KMS-11 (cell line): ENCODE measurements around the gene PDPN.

ENCODE experiments used
- H2AFZ ChIP-seq: fragments of 200-600 bp; sonication (generic); 2 replicates; pipeline ENCODE4 v1.6.1; 2016; ENCODE audit warnings: antibody characterized with exemption, mixed run types, low read depth
- H3K27ac ChIP-seq: fragments of 200-600 bp; sonication (generic); 2 replicates; pipeline ENCODE4 v1.6.1; 2016; ENCODE audit warnings: mild to moderate bottlenecking, mixed run types
- H3K27me3 ChIP-seq: fragments of 200-600 bp; sonication (generic); 2 replicates; pipeline ENCODE4 v1.6.1; 2017; ENCODE audit warnings: mild to moderate bottlenecking, low read depth, mixed run types, moderate library complexity; ENCODE audit not compliant: insufficient read depth
- H3K36me3 ChIP-seq: fragments of 200-600 bp; sonication (generic); 2 replicates; pipeline ENCODE4 v1.6.1; 2017; ENCODE audit warnings: mild to moderate bottlenecking, mixed run types; ENCODE audit not compliant: insufficient read depth
- H3K4me1 ChIP-seq: fragments of 200-600 bp; sonication (generic); 2 replicates; pipeline ENCODE4 v1.6.1; 2016; ENCODE audit warnings: mild to moderate bottlenecking, low read depth, mixed run types; ENCODE audit not compliant: poor library complexity, severe bottlenecking
- H3K4me2 ChIP-seq: fragments of 200-600 bp; sonication (generic); 2 replicates; pipeline ENCODE4 v1.7.0; 2016; ENCODE audit warnings: mild to moderate bottlenecking, mixed run types
- H3K4me3 ChIP-seq: fragments of 200-600 bp; sonication (generic); IDR thresholded peaks from 2 replicates; pipeline ENCODE4 v1.6.1; 2017; ENCODE audit warnings: low read depth, low read length, mixed read lengths; ENCODE audit not compliant: insufficient read depth
- H3K79me2 ChIP-seq: fragments of 200-600 bp; sonication (generic); 2 replicates; pipeline ENCODE4 v1.6.1; 2016; ENCODE audit warnings: low read depth, mixed run types; ENCODE audit not compliant: insufficient read depth
- H3K9ac ChIP-seq: fragments of 200-600 bp; sonication (generic); 2 replicates; pipeline ENCODE4 v1.6.1; 2016; ENCODE audit warnings: mild to moderate bottlenecking, mixed run types
- H4K20me1 ChIP-seq: fragments of 200-600 bp; sonication (generic); 2 replicates; pipeline ENCODE4 v1.6.1; 2016; ENCODE audit warnings: mild to moderate bottlenecking, mixed run types; ENCODE audit not compliant: insufficient read depth
- TF ChIP-seq, protein P1 (sequence below): fragments of 200-600 bp; sonication (generic); conservative IDR thresholded peaks from 2 replicates; pipeline ENCODE4 v1.6.1; 2017; ENCODE audit warnings: low read depth, mild to moderate bottlenecking, antibody characterized with exemption, low read length, moderate library complexity, mixed read lengths

Gene PDPN

DNA sequence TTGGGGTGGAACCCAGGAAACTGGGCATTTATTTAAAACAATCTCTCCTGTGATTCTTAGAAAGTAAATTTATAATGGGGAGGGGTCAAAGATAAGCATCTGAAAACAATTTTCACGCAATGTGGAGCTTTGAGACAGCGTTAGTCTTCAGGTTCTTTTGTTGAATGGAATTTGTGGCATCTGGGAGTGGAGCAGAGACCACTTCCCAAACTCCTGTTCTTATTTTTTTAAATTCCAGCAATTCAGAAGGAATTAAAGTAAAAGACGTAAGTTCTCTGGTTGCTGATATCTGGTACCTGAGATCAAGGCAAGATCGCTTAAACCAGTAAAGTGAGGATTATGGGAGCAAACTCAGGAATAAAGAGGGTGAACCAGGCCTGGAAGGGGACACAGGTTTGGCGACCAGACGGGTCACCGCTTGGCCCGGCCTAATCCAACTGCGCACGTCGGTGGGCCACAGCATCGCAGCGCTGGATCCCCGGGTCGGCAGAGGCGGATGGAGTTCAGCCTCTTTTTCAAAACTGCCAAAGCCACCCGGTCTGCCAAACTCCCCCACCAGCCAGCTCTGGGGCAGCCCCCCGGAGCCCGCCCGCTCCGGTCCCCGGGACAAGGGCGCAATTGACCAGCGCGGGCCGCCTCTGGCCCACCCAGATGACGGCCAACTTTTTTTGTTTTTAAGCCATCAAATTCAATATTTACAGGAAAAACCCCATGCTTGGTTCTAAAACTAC, 754 bp upstream of the PDPN start:
- no peaks in the 10 kb centered on the region for H3K79me2 ChIP-seq
- no peaks in the 10 kb centered on the region for H3K4me1 ChIP-seq
- no peak overlapping the region for H3K4me3 ChIP-seq
- H3K36me3 ChIP-seq: no peaks in the 10 kb centered on the region
- H4K20me1 ChIP-seq: no peaks in the 10 kb centered on the region
- H3K27ac ChIP-seq: no peak overlapping the region
- H3K9ac ChIP-seq: no peak overlapping the region
- H3K27me3 ChIP-seq: peaks cover 9% of the 10 kb centered on the region; the same call in 1 of the 2 replicates
- H3K4me2 ChIP-seq: no peak overlapping the region
- no peak overlapping the region for H2AFZ ChIP-seq
- TF ChIP-seq, protein P1, sequence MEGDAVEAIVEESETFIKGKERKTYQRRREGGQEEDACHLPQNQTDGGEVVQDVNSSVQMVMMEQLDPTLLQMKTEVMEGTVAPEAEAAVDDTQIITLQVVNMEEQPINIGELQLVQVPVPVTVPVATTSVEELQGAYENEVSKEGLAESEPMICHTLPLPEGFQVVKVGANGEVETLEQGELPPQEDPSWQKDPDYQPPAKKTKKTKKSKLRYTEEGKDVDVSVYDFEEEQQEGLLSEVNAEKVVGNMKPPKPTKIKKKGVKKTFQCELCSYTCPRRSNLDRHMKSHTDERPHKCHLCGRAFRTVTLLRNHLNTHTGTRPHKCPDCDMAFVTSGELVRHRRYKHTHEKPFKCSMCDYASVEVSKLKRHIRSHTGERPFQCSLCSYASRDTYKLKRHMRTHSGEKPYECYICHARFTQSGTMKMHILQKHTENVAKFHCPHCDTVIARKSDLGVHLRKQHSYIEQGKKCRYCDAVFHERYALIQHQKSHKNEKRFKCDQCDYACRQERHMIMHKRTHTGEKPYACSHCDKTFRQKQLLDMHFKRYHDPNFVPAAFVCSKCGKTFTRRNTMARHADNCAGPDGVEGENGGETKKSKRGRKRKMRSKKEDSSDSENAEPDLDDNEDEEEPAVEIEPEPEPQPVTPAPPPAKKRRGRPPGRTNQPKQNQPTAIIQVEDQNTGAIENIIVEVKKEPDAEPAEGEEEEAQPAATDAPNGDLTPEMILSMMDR: no peak

DNA sequence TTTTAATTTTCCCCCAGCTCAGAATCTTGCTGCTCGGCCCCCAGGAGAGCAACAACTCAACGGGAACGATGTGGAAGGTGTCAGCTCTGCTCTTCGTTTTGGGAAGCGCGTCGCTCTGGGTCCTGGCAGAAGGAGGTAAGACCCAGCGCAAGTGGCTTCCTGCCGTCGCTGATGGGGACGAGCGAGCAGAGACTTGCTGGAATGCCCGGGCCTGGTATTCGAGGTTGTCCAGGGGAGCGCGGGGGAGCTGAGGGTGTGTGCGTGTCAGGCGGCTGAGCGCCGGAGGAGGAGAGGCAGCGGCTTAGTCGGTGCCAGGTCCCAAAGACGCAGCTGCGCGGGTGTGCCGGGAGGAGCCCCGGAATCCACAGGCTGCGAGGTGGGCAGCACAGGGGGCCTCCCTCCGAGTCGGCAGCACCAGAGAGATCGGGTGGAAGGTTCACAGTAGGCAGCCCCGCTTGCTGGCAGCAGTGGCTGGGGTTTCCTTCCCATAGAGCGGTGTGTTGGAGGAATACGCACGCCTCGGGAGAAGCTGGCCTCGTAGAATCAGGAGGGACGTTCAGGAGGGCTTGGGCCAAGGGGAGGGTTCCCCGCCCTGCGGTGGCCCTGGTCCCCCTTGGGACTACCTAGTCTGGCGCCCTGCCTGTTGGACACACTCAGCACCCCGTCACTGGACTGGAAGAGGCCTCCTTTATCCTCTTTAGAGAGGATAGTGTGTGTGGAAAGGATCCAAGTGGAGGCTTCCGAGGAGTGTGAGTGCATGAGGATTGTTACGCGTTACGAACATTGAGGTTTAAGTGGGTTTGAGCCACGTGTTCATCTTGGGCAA, 547 bp downstream of the PDPN start:
- Histone ChIP-seq H3K27me3 (peaks cover 7% of the 10 kb centered on the region; the same call in 1 of the 2 replicates), H3K4me3 (no peak overlapping the region), H3K4me1 (no peaks in the 10 kb centered on the region), H3K36me3 (no peaks in the 10 kb centered on the region), H3K27ac (no peak overlapping the region), H3K79me2 (no peaks in the 10 kb centered on the region), H3K4me2 (no peak overlapping the region), H3K9ac (no peak overlapping the region), H4K20me1 (no peaks in the 10 kb centered on the region), H2AFZ (no peak overlapping the region)
- TF ChIP-seq, protein P1: no peak

DNA sequence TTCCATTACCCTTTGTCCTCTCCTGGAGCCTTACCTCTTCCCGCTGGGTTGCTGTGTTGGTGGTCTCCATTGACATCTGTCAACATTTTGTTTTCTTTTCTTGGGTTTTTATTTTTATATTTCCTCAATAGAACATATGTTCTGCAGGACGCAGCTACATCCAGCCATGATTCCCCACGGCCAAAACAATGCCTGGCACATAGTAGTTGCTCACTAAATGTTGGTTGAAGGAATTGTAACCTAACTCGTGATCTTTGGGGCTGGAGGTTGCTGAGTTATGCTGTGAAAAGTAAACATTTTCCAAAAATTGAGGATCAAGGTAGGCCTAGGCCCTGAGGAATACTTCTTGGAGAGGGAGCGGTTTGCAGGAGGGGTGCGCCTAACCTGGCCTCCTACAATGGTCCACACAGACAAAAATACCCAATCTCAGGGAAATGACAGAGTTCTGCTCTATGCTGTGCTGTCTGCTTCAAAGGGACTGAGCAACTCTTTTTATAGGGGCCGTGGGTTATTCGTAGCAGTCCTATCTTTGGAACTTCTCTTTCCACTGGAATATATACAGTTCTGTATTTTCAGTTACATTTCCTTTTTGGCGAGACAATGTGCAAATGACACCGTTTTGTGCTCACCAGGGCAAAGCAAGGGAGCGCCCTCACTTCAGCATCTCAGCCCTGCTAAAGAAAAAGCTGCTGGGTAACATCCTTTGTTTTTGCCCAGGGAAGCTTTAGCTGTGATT, 1.4 kb downstream of the PDPN start:
- Histone ChIP-seq H3K27me3 (peaks cover 4% of the 10 kb centered on the region; the same call in 1 of the 2 replicates), H3K79me2 (no peaks in the 10 kb centered on the region), H2AFZ (no peak overlapping the region), H3K4me3 (no peak overlapping the region), H3K4me1 (no peaks in the 10 kb centered on the region), H3K27ac (no peak overlapping the region), H3K9ac (no peak overlapping the region), H3K4me2 (no peak overlapping the region), H4K20me1 (no peaks in the 10 kb centered on the region), H3K36me3 (no peaks in the 10 kb centered on the region)
- TF ChIP-seq, protein P1: no peak

DNA sequence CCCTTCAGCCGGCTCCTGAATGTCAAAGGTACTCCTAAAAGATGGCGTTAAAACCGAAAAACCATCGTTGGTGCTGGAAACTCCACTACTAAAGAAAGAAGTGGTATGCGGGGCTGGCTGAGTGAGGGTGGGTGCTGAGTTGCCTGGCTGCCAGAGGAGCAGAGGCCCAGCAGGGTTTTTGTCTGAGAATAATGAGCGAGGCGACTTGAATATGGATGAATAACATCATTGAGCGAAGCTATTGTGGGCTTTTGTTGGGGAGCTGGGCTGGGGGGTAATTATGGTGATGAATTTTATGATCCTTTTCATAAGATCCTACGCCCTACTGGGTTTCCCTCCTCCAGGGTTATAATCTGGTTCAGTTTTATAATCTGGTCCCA, 2.0 kb downstream of the PDPN start:
- no peak overlapping the region for H2AFZ ChIP-seq
- H3K79me2 ChIP-seq: no peaks in the 10 kb centered on the region
- H3K36me3 ChIP-seq: no peaks in the 10 kb centered on the region
- H3K9ac ChIP-seq: no peak overlapping the region
- no peaks in the 10 kb centered on the region for H3K4me1 ChIP-seq
- peaks cover 3% of the 10 kb centered on the region; the same call in 1 of the 2 replicates for H3K27me3 ChIP-seq
- no peak overlapping the region for H3K4me3 ChIP-seq
- TF ChIP-seq, protein P1: no peak
- H3K27ac ChIP-seq: no peak overlapping the region
- H3K4me2 ChIP-seq: no peak overlapping the region
- H4K20me1 ChIP-seq: no peaks in the 10 kb centered on the region
